GM19238 (cell line): ENCODE measurements around the gene NRIP1.

ENCODE experiments used
- DNase-seq: peaks from one replicate; pipeline ENCODE4 v3.0.0; 2011; ENCODE audit warnings: low spot score; ENCODE audit not compliant: insufficient read length

The NRIP1 gene

GRCh38 chr21:15064576-15065391, at the start of gene NRIP1:
TSS of gene NRIP1 (minus strand) at chr21:15065000. CDS start at chr21:14968192, 96,808 bp downstream.
- peak; percentile 56 for DNase-seq

- no peak for DNase-seq
Measured at GRCh38 chr21:15112858-15113257, 48.1 kb upstream of the NRIP1 start.

GRCh38 chr21:15108801-15109200, 44.0 kb upstream of the NRIP1 start:
- no peak for DNase-seq

GRCh38 chr21:15104470-15104869, 39.7 kb upstream of the NRIP1 start:
- DNase-seq = no peak

GRCh38 chr21:15098908-15099307, 34.1 kb upstream of the NRIP1 start:
- no peak for DNase-seq

GRCh38 chr21:15098181-15098580, 33.4 kb upstream of the NRIP1 start:
- no peak for DNase-seq

- no peak for DNase-seq
Measured at GRCh38 chr21:15097580-15097979, 32.8 kb upstream of the NRIP1 start.

GRCh38 chr21:15096146-15096545, 31.3 kb upstream of the NRIP1 start:
- DNase-seq = no peak

GRCh38 chr21:15095326-15095725, 30.5 kb upstream of the NRIP1 start:
- DNase-seq = no peak

GRCh38 chr21:15094706-15095105, 29.9 kb upstream of the NRIP1 start:
- no peak for DNase-seq

GRCh38 chr21:15093216-15093615, 28.4 kb upstream of the NRIP1 start:
- no peak for DNase-seq

GRCh38 chr21:15092745-15093144, 27.9 kb upstream of the NRIP1 start:
- no peak for DNase-seq

- DNase-seq = no peak
Measured at GRCh38 chr21:15090390-15090789, 25.6 kb upstream of the NRIP1 start.

GRCh38 chr21:15088488-15088887, 23.7 kb upstream of the NRIP1 start:
- no peak for DNase-seq

- DNase-seq = no peak
Measured at GRCh38 chr21:15084668-15085067, 19.9 kb upstream of the NRIP1 start.

GRCh38 chr21:15080526-15080925, 15.7 kb upstream of the NRIP1 start:
- DNase-seq = no peak

- DNase-seq = no peak
Measured at GRCh38 chr21:15079269-15079668, 14.5 kb upstream of the NRIP1 start.

GRCh38 chr21:15078180-15078579, 13.4 kb upstream of the NRIP1 start:
- no peak for DNase-seq

GRCh38 chr21:15077529-15078145, 12.8 kb upstream of the NRIP1 start:
- DNase-seq = no peak

- no peak for DNase-seq
Measured at GRCh38 chr21:15076730-15077129, 11.9 kb upstream of the NRIP1 start.

- DNase-seq = no peak
Measured at GRCh38 chr21:15071009-15071408, 6.2 kb upstream of the NRIP1 start.

- DNase-seq = no peak
Measured at GRCh38 chr21:15066123-15066575, 1.3 kb upstream of the NRIP1 start.
